Adrenal gland (tissue), 5 donors: ENCODE results near the gene HPN.

ENCODE experiments used
- POLR2A ChIP-seq, 2 donors: fragments of 450-650 bp; IDR thresholded peaks; one replicate each; pipeline ENCODE4 v1.6.1; 2017; ENCODE audit warnings: antibody characterized with exemption in 2 of 2, mild to moderate bottlenecking in 2 of 2, moderate library complexity in 1 of 2
- TF ChIP-seq, protein P1 (sequence below), 6 experiments: fragments of 450-650 bp in 4 of 6; fragments of 200-600 bp in 2 of 6; sonication (generic) in 1 of 6; IDR thresholded peaks; 1 replicate in 5 of 6; 2 replicates in 1 of 6; pipeline versions ENCODE4 v1.5.1 to v1.8.0; 2016 to 2021; ENCODE audit warnings: antibody characterized with exemption in 6 of 6, mild to moderate bottlenecking in 2 of 6, moderate library complexity in 1 of 6
- donor health status: DM: no; HTN: no; CAD: no.

DNA sequence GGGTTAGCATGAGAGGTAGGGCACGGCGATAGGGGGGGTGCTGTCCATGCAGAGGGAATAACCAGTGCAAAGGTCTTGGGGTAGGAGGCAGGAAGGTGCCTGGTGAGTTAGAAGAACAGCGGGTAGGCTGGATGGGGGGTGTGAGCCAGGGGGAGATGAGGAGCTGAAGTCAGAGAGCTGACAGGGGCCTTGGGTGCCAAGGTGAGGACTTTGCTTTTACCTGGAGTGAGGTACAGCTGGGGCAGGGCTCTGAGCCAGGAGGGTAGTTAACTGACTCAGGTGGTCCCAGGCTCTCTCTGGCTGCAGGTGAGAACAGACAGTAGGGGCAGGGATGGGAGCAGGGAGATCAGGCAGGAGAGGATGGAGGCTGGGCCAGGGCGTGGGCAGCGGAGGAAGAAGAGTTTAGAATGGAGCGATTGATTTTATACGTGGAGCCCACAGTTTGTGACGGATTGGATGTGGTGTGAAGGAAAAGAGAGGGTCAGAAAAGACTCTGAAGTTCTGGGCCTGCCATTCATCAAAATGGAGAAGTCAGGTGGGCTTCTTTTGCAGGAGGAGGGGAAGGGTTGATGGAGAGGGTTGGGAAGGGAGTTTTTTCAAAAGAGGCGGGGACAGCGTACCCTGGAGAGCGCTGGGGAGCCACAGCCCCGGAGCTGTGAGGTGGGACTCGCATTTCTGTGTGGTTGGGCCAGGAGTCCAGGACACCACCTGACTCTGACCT lies 42.6 kb upstream of the HPN start:
- TF ChIP-seq, protein P1, sequence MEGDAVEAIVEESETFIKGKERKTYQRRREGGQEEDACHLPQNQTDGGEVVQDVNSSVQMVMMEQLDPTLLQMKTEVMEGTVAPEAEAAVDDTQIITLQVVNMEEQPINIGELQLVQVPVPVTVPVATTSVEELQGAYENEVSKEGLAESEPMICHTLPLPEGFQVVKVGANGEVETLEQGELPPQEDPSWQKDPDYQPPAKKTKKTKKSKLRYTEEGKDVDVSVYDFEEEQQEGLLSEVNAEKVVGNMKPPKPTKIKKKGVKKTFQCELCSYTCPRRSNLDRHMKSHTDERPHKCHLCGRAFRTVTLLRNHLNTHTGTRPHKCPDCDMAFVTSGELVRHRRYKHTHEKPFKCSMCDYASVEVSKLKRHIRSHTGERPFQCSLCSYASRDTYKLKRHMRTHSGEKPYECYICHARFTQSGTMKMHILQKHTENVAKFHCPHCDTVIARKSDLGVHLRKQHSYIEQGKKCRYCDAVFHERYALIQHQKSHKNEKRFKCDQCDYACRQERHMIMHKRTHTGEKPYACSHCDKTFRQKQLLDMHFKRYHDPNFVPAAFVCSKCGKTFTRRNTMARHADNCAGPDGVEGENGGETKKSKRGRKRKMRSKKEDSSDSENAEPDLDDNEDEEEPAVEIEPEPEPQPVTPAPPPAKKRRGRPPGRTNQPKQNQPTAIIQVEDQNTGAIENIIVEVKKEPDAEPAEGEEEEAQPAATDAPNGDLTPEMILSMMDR (IDR thresholded peaks at IDR 0.05) = no peak
- TF ChIP-seq POLR2A (IDR thresholded peaks at IDR 0.05) = no peak
